ENCODE measurements around the gene PYCR2. TPM values are rescaled to one million over a fixed set of nuclear protein-coding genes. Genes with fewer than 3 reads are reported as not detected.
"Not testable (repeated sequence)": the region's sequence is repeated elsewhere in the genome, so short reads cannot be mapped to it uniquely, and the experiment has no call there.

The PYCR2 gene
- total RNA-seq, 4 donors from 2014 or later: 33.5 to 52.6 (median 45.6) TPM

DNA sequence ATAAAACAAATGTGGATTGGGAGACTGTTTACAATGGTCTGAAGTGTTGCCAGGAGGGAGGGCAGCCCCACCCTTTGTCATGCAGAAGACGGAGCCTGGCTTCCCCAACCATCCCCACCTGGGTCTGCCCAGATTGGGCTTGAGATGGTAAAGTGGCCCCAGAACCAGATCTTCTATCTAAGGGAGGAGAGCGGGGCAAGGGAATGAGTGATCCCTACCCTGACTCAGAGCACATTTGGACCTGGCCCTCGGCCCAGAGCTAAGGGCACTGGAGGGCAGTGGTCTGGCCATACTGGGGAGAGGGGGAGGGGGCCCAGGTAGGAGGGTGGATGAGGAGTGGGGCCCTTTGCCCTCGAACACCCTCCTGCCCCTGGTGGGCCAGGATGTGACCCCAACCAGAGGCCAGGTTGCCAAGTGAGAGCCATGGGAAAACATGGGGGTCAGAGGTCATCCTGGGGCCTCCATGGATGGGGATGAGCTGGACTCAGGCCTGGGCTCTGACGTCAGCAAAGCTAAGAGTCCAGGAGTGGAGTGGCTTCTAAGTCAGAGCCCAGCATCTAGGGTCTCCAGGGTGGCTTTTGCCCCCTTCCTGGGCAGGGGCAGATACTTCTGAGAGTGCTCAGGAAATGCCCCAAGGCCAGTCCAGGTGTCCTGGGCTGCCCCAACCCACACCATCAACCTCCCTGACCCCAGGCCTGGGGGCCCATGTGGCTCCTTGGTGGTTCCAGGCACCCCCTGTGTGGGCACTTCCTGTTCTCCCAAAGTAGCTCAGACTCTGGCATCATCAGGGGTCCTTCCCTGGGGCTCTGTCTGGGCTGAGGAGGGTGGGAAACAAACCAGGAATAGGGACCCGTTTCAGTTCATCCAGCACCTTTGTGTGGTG, 33.5 kb downstream of the PYCR2 start:
- TF ChIP-seq, protein P1, sequence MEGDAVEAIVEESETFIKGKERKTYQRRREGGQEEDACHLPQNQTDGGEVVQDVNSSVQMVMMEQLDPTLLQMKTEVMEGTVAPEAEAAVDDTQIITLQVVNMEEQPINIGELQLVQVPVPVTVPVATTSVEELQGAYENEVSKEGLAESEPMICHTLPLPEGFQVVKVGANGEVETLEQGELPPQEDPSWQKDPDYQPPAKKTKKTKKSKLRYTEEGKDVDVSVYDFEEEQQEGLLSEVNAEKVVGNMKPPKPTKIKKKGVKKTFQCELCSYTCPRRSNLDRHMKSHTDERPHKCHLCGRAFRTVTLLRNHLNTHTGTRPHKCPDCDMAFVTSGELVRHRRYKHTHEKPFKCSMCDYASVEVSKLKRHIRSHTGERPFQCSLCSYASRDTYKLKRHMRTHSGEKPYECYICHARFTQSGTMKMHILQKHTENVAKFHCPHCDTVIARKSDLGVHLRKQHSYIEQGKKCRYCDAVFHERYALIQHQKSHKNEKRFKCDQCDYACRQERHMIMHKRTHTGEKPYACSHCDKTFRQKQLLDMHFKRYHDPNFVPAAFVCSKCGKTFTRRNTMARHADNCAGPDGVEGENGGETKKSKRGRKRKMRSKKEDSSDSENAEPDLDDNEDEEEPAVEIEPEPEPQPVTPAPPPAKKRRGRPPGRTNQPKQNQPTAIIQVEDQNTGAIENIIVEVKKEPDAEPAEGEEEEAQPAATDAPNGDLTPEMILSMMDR (IDR thresholded peaks at IDR 0.05): no peak
- ATAC-seq (ENCODE audit: low FRiP score) (no peak), DNase-seq (ENCODE audit: low spot score) (no peak)

DNA sequence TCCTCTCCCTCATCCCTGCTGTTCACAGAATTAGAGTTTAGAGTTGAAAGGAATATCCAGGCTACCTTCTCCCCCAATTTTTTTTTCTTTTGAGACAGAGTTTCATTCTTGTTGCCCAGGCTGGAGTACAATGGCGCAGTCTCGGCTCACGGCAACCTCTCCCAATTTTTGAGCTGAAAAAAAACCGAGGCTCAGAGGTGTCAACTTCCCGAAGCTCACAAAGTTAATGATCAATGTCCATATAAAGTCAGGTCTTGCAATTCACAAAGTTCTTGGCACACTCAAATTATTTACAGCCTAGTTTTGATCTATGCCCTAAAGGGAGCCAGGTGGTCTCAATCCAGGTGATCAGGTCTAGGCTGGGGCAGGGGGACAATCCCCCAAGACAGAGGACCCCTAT, 34.3 kb downstream of the PYCR2 start:
- ATAC-seq (ENCODE audit: low FRiP score) (no peak), DNase-seq (ENCODE audit: low spot score) (no peak)
- TF ChIP-seq, protein P1 (IDR thresholded peaks at IDR 0.05): no peak

DNA sequence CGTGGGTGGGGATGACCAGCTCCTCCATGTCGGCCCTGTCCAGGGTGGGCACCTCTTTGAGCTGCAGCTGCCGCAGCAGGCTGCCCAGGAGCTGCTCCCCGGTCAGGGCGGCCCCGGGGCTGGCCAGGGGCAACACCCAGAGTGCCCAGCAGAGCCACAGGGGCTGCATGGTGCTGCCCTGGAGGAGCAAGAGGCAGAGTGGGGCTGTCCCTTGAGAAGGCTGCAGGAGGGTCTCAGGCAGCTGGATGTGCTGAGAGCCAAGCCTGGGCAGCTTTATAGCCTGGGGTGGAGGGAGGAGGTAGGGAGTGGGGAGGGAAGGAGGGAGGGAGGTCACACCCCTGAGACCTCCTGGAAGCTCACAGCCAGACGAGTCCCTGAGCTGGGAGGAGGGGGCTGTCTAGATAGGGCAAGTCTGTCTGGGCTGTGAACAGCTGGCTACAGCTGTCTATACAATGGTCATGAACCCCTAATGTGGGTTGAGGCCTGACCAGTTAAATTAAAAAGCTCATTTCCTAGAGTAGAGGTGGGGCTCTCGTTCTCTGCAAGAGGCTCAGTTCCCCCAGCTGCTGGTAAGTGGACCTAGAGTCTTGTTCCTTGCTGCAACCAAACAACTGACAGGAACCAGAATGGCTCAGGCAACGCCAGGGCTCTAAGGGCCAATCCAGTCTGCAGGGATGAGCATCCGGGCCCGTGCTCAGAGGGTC, 35.0 kb downstream of the PYCR2 start, which contains the start of gene LEFTY1:
Gene LEFTY1 (minus strand): TSS at position 249 of the 704 bp plus-strand sequence. CDS start 80 bp downstream, at position 169.
- TF ChIP-seq, protein P1 (IDR thresholded peaks at IDR 0.05): no peak
- ATAC-seq (ENCODE audit: low FRiP score) (no peak), DNase-seq (ENCODE audit: low spot score) (no peak)

DNA sequence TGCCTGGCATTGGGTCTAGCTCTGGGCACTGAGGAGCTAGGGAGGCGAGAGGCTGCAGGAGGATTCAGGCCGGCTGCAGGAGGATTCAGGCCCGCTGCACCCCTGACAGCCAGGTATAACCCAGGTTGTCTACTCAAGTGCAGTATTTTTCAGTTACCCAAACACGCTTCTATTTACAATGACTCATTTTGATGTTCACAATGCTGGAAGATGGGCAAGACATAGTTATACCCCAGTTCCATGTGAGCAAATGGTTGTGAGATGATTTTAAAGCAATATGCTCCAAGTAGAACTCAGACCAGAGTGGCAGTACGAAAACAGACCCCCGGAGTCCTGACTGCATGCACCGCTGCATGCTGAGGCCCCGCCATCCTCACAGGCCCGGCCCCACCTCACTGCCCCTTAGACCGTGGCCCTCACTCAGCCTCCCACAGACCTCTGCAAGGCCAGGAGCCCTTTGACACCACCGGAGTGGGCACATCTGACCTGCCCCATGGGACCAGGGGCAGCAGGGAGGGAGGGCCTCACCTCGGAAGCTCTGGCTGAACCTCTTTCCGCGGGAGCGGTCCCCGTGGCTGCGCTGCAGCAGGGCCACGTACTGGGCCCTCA, 35.7 kb downstream of the PYCR2 start:
- ATAC-seq (ENCODE audit: low FRiP score): no peak

DNA sequence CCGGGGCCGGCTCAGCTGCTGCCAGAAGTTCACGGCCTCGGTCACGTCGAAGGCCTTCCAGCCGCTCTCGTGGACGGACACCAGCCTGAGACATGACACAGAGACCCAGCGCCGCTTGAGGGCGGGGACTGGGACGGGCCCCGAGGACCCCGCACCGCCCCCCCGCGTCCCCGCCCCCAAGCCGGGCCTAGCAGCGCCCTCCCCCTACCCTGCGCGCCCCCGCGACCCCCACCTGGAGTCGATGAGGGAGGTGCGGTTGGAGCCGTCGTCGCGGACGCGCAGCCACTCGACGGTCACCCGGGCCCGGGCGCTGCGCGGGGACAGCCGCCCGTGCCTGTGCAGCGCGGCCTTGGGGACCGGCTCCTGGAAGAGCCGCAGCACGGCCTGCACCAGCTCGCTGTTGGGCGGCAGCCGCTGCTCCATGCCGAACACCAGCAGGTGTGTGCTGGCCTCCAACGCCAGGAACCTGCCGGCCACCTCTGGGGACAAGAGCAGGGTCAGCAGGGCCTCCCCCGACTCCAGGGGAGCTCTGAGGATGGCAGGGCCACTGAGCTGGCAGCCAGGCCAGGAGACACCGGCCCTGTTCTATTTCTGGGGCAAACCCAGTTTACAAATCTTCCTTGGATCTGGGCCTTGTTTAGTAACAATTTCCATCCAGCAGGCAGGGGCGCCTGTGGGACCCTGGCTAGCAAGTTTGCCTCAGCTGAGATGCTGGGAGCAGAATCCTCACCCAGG, 36.3 kb downstream of the PYCR2 start:
- ATAC-seq (ENCODE audit: low FRiP score): not testable (repeated sequence)

More for the DNA sequence above, 35.7 kb downstream of the PYCR2 start:
- no peak for DNase-seq (ENCODE audit: low spot score)
- TF ChIP-seq, protein P1 (IDR thresholded peaks at IDR 0.05): no peak

DNA sequence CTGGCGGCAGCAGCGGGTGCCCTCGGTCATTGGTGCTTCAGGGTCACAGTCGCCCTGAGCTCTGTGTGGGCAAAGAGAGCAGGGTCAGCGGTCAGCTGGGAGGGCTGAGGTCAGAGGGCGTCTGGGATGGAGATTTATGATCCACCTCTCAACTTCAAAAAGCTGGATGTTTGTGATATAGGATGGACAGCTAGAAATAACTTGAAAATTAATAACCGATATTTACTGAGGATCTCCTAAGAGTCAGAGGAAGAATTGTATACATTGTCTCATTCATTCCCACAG, 37.1 kb downstream of the PYCR2 start:
- TF ChIP-seq, protein P1 (IDR thresholded peaks at IDR 0.05): no peak
- ATAC-seq (ENCODE audit: low FRiP score): no peak

More for the DNA sequence above, 36.3 kb downstream of the PYCR2 start:
- not testable (repeated sequence) for DNase-seq (ENCODE audit: low spot score)

More for the DNA sequence above, 37.1 kb downstream of the PYCR2 start:
- no peak for DNase-seq (ENCODE audit: low spot score)

All from omental fat pad (tissue), 4 donors.